GM23248 (cell line): ENCODE results near the gene CALB2.

ENCODE experiments used
- EZH2 ChIP-seq: fragments of 200-600 bp; sonication (generic); IDR thresholded peaks from 2 replicates; pipeline ENCODE4 v1.6.1; 2018; ENCODE audit warnings: antibody characterized with exemption, mild to moderate bottlenecking; ENCODE audit not compliant: insufficient read depth, poor library complexity, severe bottlenecking
- EZH2phosphoT487 ChIP-seq: fragments of 200-600 bp; sonication (generic); IDR thresholded peaks from 2 replicates; pipeline ENCODE4 v1.6.1; 2018; ENCODE audit warnings: antibody characterized with exemption, moderate library complexity, mild to moderate bottlenecking, low read depth; ENCODE audit not compliant: insufficient read depth

- TF ChIP-seq EZH2, result no peak
- TF ChIP-seq EZH2phosphoT487, result no peak
Observed at GRCh38 chr16:71338632-71339031, 19.9 kb upstream of the CALB2 start.
